ENCODE measurements around the gene PIK3CB.

DNA sequence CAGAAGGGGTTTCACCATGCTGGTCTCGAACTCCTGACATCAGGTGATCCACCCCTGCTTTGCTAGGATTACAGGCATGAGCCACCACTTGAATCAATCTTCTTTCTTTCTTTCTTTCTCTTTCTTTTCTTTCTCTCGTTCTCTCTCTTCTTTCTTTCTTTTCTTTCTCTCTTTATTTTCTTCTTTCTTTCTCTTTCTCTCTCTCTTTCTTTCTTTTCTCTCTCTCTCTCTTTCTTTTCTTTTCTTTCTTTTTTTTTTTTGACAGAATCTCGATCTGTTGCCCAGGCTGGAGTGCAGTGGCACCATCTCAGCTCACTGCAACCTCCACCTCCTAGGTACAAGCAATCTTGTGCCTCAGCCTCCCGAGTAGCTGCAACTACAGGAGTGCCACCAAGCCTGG, 37.9 kb upstream of the PIK3CB start:
- TF ChIP-seq ZNF217 (IDR thresholded peaks at IDR 0.05) (no peak), ESRRA (IDR thresholded peaks at IDR 0.05; ENCODE audit: low read length) (no peak), TCF12 (IDR thresholded peaks at IDR 0.05; ENCODE audit: low read depth, low read length) (no peak), TCF7 (IDR thresholded peaks at IDR 0.05; ENCODE audit: borderline replicate concordance) (no peak)
